Effector memory CD8-positive, alpha-beta T cell (primary cell): ENCODE data around the gene TTN.
"Not testable (repeated sequence)": the region's sequence is repeated elsewhere in the genome, so short reads cannot be mapped to it uniquely, and the experiment has no call there.

Experiments used
- ATAC-seq: fragments of 150-1000 bp; cut with Tn5 transposase; replicated peaks from 2 replicates; pipeline ENCODE4 v1.10.0; 2021; ENCODE audit warnings: mild to moderate bottlenecking, moderate library complexity
- DNase-seq, 3 experiments: peaks; one replicate each; pipeline ENCODE4 v3.0.0; 2021
- H3K27ac Mint-ChIP-seq, 2 donors: one replicate each; pipeline ENCODE4 v1.8.0; 2022; ENCODE audit warnings: mild to moderate bottlenecking in 2 of 2, mixed read lengths in 2 of 2, moderate library complexity in 2 of 2
- H3K27me3 Mint-ChIP-seq, 2 donors: one replicate each; pipeline ENCODE4 v1.8.0; 2022; ENCODE audit warnings: mixed read lengths in 2 of 2
- H3K36me3 Mint-ChIP-seq: one replicate; pipeline ENCODE4 v1.8.0; 2022; ENCODE audit warnings: mild to moderate bottlenecking, moderate library complexity, mixed read lengths; ENCODE audit not compliant: insufficient read depth
- H3K4me1 Mint-ChIP-seq, 2 donors: one replicate each; pipeline ENCODE4 v1.8.0; 2022; ENCODE audit warnings: low read depth in 2 of 2, mixed read lengths in 2 of 2
- H3K4me3 Mint-ChIP-seq, 2 donors: one replicate each; pipeline ENCODE4 v1.8.0; 2022; ENCODE audit warnings: mild to moderate bottlenecking in 2 of 2, mixed read lengths in 2 of 2, moderate library complexity in 2 of 2
- H3K9me3 Mint-ChIP-seq, 2 donors: one replicate each; pipeline ENCODE4 v1.8.0; 2022; ENCODE audit warnings: mixed read lengths in 2 of 2

Gene TTN

DNA sequence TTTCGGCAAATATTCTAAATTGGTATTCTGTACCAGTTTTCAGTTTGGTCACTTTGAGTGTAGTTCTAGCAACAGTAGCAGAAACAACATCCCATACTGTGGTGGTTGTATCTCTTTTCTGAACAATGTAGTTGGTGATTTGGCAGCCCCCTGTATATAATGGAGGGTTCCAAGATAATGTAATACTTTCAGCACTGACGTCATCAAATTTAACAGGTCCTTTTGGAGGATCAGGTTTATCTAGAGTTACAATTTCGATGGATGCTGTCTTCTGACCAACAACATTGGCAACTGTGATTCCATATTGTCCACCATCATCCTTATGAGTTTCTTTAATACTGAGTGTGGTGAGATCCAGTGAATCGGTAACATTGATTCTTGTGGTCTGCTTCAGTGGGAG is 239.0 kb downstream of the TTN start:
- Mint-ChIP-seq H3K27me3 (no peaks in the 10 kb centered on the region), H3K36me3 (no peaks in the 10 kb centered on the region), H3K9me3 (peaks cover 0 to 5% of the 10 kb centered on the region in 2 donors), H3K27ac (no peak overlapping the region), H3K4me3 (no peak overlapping the region), H3K4me1 (no peaks in the 10 kb centered on the region)
- no peak for ATAC-seq
- no peak for DNase-seq

GRCh38 chr2:178553047-178553446 is 254.2 kb downstream of the TTN start:
- Mint-ChIP-seq H3K36me3 (peaks cover 3% of the 10 kb centered on the region), H3K27ac (no peak overlapping the region), H3K9me3 (no peaks in the 10 kb centered on the region), H3K27me3 (no peaks in the 10 kb centered on the region), H3K4me1 (no peaks in the 10 kb centered on the region), H3K4me3 (no peak overlapping the region)
- DNase-seq: no peak
- ATAC-seq: no peak

DNA sequence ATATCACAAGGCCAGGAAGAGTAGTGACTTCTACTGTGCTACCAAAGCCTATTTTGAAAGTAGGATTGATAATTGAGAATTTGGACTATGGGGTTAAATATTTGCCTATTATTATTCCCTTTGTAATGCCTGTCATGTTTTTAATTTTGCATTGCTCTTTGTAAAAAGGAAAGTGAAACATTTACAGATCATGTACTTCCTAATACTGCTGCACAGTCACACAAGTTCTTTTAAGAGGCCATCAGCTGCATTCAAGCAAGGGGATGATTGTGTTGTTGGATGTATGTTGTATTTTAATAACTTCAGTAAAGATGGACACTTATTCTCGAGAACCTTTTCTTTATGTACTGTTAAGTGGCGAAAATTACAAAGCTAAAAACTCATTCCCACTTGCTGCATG is 256.9 kb downstream of the TTN start:
- Mint-ChIP-seq H3K4me3 (no peak overlapping the region), H3K9me3 (no peaks in the 10 kb centered on the region), H3K27ac (no peak overlapping the region), H3K4me1 (no peaks in the 10 kb centered on the region), H3K27me3 (no peaks in the 10 kb centered on the region), H3K36me3 (peaks cover 8% of the 10 kb centered on the region)
- DNase-seq: no peak
- no peak for ATAC-seq

DNA sequence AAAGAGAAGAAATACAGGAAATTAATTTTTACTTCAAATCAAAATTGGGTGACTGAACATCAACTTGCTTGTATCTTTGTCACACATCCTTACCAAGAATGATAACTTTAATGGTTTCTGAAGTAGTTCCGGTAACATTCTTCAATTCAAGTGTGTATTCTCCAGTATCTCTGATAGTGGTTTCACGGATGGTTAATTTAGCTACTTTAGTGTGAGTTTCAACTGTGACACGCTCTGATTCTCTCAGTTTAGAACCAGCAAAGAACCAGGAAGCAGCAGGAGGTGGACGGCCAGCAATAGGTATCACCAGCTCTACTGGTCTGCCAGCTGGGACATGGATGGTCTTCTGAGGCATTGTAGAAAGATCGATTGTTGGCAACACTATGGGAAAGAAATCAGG is 264.7 kb downstream of the TTN start:
- DNase-seq (no peak), ATAC-seq (no peak)
- H3K4me3 Mint-ChIP-seq: no peak overlapping the region
- peaks cover 18% of the 10 kb centered on the region for H3K36me3 Mint-ChIP-seq
- peak overlapping the region in 1 of 2 donors; percentile 60 for H3K27ac Mint-ChIP-seq
- H3K4me1 Mint-ChIP-seq: no peaks in the 10 kb centered on the region
- no peaks in the 10 kb centered on the region for H3K9me3 Mint-ChIP-seq
- no peaks in the 10 kb centered on the region for H3K27me3 Mint-ChIP-seq

- DNase-seq (no peak), ATAC-seq (no peak)
- Mint-ChIP-seq H3K27me3 (no peaks in the 10 kb centered on the region), H3K36me3 (peaks cover 18% of the 10 kb centered on the region), H3K9me3 (no peaks in the 10 kb centered on the region), H3K4me3 (no peak overlapping the region), H3K27ac (peak overlapping the region in 1 of 2 donors; percentile 60), H3K4me1 (no peaks in the 10 kb centered on the region)
Measured at GRCh38 chr2:178542161-178542560, 265.1 kb downstream of the TTN start.

DNA sequence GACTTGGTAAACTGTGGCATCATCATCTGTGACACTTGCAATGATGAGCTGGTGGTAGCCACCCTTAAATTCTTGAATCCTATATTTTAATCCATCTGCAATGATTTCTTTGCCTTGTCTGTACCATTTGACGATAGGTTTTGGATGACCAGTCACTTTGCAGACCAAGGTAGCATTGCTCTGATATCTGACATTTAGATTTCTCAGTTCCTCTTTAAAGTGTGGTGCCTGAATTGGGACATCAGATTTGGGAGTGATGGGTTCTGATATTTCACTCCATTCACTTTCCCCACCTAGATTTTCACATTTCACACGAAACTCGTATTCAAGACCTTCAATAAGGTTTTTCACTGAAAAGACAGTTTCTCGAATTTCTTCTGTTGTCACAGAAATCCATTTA is 271.2 kb downstream of the TTN start:
- H3K27ac Mint-ChIP-seq: no peak overlapping the region
- ATAC-seq (no peak), DNase-seq (no peak)
- H3K36me3 Mint-ChIP-seq: peaks cover 30% of the 10 kb centered on the region
- no peaks in the 10 kb centered on the region for H3K27me3 Mint-ChIP-seq
- peaks cover 7 to 8% of the 10 kb centered on the region in 2 donors for H3K4me1 Mint-ChIP-seq
- H3K9me3 Mint-ChIP-seq: no peaks in the 10 kb centered on the region
- no peak overlapping the region for H3K4me3 Mint-ChIP-seq

DNA sequence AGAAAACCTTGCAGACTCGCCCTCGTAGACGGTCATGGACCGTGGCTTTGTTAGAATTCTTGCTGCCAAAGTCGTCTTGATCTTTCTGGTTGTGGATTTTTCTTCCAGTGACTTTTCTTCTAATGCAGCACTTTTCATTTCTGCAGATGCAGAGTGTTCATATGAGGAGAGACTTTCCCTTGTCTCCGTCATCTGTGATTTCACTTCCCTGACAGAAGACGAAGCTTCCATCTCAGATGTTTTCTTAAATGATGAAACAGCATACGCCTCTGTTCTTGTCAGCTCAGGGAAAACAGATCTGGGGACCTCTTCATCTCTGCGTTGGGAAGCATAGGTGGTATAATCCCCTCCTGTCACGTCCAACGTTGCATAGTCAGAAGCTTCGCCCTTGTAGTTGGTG is 276.1 kb downstream of the TTN start:
- peaks cover 19 to 21% of the 10 kb centered on the region in 2 donors for H3K4me1 Mint-ChIP-seq
- H3K27ac Mint-ChIP-seq: peak overlapping the region; percentile 42 to 49
- ATAC-seq: no peak
- H3K4me3 Mint-ChIP-seq: no peak overlapping the region
- peaks cover 19% of the 10 kb centered on the region for H3K36me3 Mint-ChIP-seq
- no peaks in the 10 kb centered on the region for H3K27me3 Mint-ChIP-seq
- no peaks in the 10 kb centered on the region for H3K9me3 Mint-ChIP-seq
- DNase-seq: no peak

GRCh38 chr2:178530625-178531142 is 276.5 kb downstream of the TTN start:
- peaks cover 21 to 26% of the 10 kb centered on the region in 2 donors for H3K4me1 Mint-ChIP-seq
- ATAC-seq (peak; percentile 26), DNase-seq (no peak)
- no peaks in the 10 kb centered on the region for H3K27me3 Mint-ChIP-seq
- H3K4me3 Mint-ChIP-seq: no peak overlapping the region
- H3K36me3 Mint-ChIP-seq: peaks cover 19% of the 10 kb centered on the region
- no peaks in the 10 kb centered on the region for H3K9me3 Mint-ChIP-seq
- peak overlapping the region; percentile 42 to 49 for H3K27ac Mint-ChIP-seq

DNA sequence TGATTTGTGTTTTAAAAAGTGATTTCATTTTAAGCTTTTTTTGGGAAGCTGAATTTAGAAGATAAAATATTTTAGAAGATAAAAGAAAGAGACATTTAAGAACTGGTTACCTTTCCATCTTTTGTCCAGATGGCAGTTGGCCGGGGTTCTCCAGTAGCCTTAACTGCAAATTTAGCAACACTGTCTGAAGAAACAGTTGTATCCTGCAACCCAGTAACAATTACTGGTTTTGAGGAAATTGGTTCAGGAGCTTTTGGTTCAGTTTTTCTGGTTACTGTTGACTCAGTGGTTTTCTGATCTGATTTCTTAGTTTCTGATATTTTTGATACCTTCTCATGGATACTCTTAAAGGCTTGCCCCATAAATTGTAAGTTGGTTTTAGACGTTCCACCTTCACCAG is 277.1 kb downstream of the TTN start:
- no peaks in the 10 kb centered on the region for H3K27me3 Mint-ChIP-seq
- H3K27ac Mint-ChIP-seq: no peak overlapping the region
- peaks cover 14% of the 10 kb centered on the region for H3K36me3 Mint-ChIP-seq
- H3K4me3 Mint-ChIP-seq: no peak overlapping the region
- H3K9me3 Mint-ChIP-seq: no peaks in the 10 kb centered on the region
- DNase-seq (no peak), ATAC-seq (no peak)
- H3K4me1 Mint-ChIP-seq: peaks cover 24 to 30% of the 10 kb centered on the region in 2 donors

- Mint-ChIP-seq H3K27me3 (no peaks in the 10 kb centered on the region), H3K4me3 (no peak overlapping the region), H3K9me3 (no peaks in the 10 kb centered on the region), H3K36me3 (peaks cover 11% of the 10 kb centered on the region), H3K4me1 (peaks cover 23 to 24% of the 10 kb centered on the region in 2 donors), H3K27ac (no peak overlapping the region)
- ATAC-seq: no peak
- DNase-seq: no peak
Measured at GRCh38 chr2:178529194-178529593, 278.0 kb downstream of the TTN start.

GRCh38 chr2:178528647-178529046 is 278.6 kb downstream of the TTN start:
- no peak overlapping the region for H3K4me3 Mint-ChIP-seq
- no peak for ATAC-seq
- no peaks in the 10 kb centered on the region for H3K27me3 Mint-ChIP-seq
- peaks cover 11% of the 10 kb centered on the region for H3K36me3 Mint-ChIP-seq
- H3K9me3 Mint-ChIP-seq: no peaks in the 10 kb centered on the region
- no peak for DNase-seq
- peaks cover 23 to 28% of the 10 kb centered on the region in 2 donors for H3K4me1 Mint-ChIP-seq
- no peak overlapping the region for H3K27ac Mint-ChIP-seq

- Mint-ChIP-seq H3K4me1 (peaks cover 26 to 29% of the 10 kb centered on the region in 2 donors), H3K27ac (no peak overlapping the region), H3K27me3 (no peaks in the 10 kb centered on the region), H3K4me3 (no peak overlapping the region), H3K36me3 (peaks cover 12% of the 10 kb centered on the region), H3K9me3 (no peaks in the 10 kb centered on the region)
- DNase-seq (no peak), ATAC-seq (no peak)
Measured at GRCh38 chr2:178527592-178527991, 279.6 kb downstream of the TTN start.

DNA sequence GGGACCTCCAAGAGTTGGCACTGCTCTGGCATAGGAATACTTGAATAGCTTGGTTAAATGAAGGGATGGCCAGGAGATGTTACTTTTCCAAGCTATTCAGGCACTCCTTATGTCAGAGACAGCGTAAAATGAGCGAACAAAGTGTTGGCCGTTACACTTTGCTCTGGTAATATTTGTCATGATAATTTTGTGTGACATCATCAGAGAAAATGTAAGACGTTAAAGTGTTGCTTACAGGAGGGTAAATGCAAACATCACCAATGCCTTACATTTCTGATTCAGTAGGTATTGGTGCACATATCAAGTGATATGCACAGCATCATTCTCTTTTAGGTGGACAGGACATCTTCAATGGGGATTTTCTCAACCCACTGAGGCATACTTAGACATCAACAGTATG is 281.0 kb downstream of the TTN start:
- Mint-ChIP-seq H3K4me3 (no peak overlapping the region), H3K27ac (no peak overlapping the region), H3K9me3 (no peaks in the 10 kb centered on the region), H3K4me1 (peaks cover 24 to 29% of the 10 kb centered on the region in 2 donors), H3K36me3 (peaks cover 4% of the 10 kb centered on the region), H3K27me3 (no peaks in the 10 kb centered on the region)
- no peak for ATAC-seq
- no peak for DNase-seq

- not testable (repeated sequence) for DNase-seq, H3K36me3 Mint-ChIP-seq, H3K27me3 Mint-ChIP-seq, H3K27ac Mint-ChIP-seq, ATAC-seq, H3K9me3 Mint-ChIP-seq
- peak overlapping the region in 1 of 2 donors; percentile 28 for H3K4me3 Mint-ChIP-seq
- peaks cover 17 to 21% of the 10 kb centered on the region in 2 donors for H3K4me1 Mint-ChIP-seq
Measured at GRCh38 chr2:178525460-178525859, 281.8 kb downstream of the TTN start.

DNA sequence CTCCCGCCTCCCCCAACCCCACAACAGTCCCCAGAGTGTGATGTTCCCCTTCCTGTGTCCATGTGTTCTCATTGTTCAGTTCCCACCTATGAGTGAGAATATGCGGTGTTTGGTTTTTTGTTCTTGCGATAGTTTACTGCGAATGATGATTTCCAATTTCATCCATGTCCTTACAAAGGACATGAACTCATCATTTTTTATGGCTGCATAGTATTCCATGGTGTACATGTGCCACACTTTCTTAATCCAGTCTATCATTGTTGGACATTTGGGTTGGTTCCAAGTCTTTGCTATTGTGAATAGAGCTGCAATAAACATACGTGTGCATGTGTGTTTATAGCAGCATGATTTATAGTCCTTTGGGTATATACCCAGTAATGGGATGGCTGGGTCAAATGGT is 282.2 kb downstream of the TTN start:
- not testable (repeated sequence) for H3K9me3 Mint-ChIP-seq, H3K4me3 Mint-ChIP-seq, DNase-seq, H3K27ac Mint-ChIP-seq, H3K36me3 Mint-ChIP-seq, ATAC-seq, H3K27me3 Mint-ChIP-seq
- H3K4me1 Mint-ChIP-seq: peaks cover 15 to 19% of the 10 kb centered on the region in 2 donors
